Fibroblast of lung (primary cell): ENCODE measurements around the gene KIF20B. TPM values are rescaled to one million over a fixed set of nuclear protein-coding genes. Genes with fewer than 3 reads are reported as not detected.

Experiments
- DNase-seq, 2 donors: peaks; one replicate each; pipeline versions ENCODE4 v3.0.0 to v3.0.0-alpha.2; 2010; ENCODE audit warnings: low read depth in 2 of 2
- H2AFZ ChIP-seq: 2 replicates; pipeline ENCODE4 v1.5.1; 2012; ENCODE audit warnings: low read length, control low read depth, inconsistent platforms
- H3K27ac ChIP-seq: 2 replicates; pipeline ENCODE4 v1.5.1; 2011; ENCODE audit warnings: low read length, control low read depth; ENCODE audit not compliant: insufficient read depth
- H3K27me3 ChIP-seq: 2 replicates; pipeline ENCODE4 v1.5.1; 2011; ENCODE audit warnings: mild to moderate bottlenecking, low read length; ENCODE audit not compliant: control insufficient read depth, insufficient read depth
- H3K36me3 ChIP-seq: 2 replicates; pipeline ENCODE4 v1.5.1; 2011; ENCODE audit warnings: low read length; ENCODE audit not compliant: control insufficient read depth, insufficient read depth
- H3K4me1 ChIP-seq: 2 replicates; pipeline ENCODE4 v1.5.1; 2011; ENCODE audit warnings: low read length; ENCODE audit not compliant: control insufficient read depth, insufficient read depth; ENCODE audit errors: extremely low read depth
- H3K4me2 ChIP-seq: 2 replicates; pipeline ENCODE4 v1.5.1; 2011; ENCODE audit warnings: low read length, control low read depth; ENCODE audit not compliant: insufficient read depth; ENCODE audit errors: extremely low read depth
- H3K4me3 ChIP-seq, 4 experiments: fragments of 200-600 bp in 1 of 4; sonication (generic) in 1 of 4; replicated peaks in 1 of 4; 2 replicates each; pipeline ENCODE4 v1.5.1; 2011 to 2016; ENCODE audit warnings: low read length in 4 of 4, low read depth in 3 of 4, mild to moderate bottlenecking in 3 of 4, control low read depth in 2 of 4, inconsistent platforms in 1 of 4, mixed read lengths in 1 of 4; ENCODE audit not compliant: insufficient read depth in 1 of 4; ENCODE audit errors: control extremely low read depth in 1 of 4
- H3K79me2 ChIP-seq: 2 replicates; pipeline ENCODE4 v1.5.1; 2012; ENCODE audit warnings: mild to moderate bottlenecking, low read length, inconsistent platforms; ENCODE audit not compliant: control insufficient read depth, insufficient read depth
- H3K9ac ChIP-seq: 2 replicates; pipeline ENCODE4 v1.5.1; 2011; ENCODE audit warnings: mild to moderate bottlenecking, low read length, control low read depth; ENCODE audit not compliant: insufficient read depth
- H3K9me3 ChIP-seq: 2 replicates; pipeline ENCODE4 v1.5.1; 2012; ENCODE audit warnings: low read depth, low read length; ENCODE audit not compliant: control insufficient read depth, insufficient read depth
- H4K20me1 ChIP-seq: 2 replicates; pipeline ENCODE4 v1.5.1; 2011; ENCODE audit warnings: low read length; ENCODE audit not compliant: control insufficient read depth, insufficient read depth; ENCODE audit errors: extremely low read depth
- CTCF ChIP-seq, 2 donors: IDR thresholded peaks in 1 of 2; conservative IDR thresholded peaks in 1 of 2; 1 replicate in 1 of 2; 2 replicates in 1 of 2; pipeline ENCODE4 v1.5.1; 2011 to 2012; ENCODE audit warnings: low read length in 2 of 2, control low read depth in 1 of 2, inconsistent platforms in 1 of 2, low read depth in 1 of 2, mild to moderate bottlenecking in 1 of 2
- EZH2 ChIP-seq: IDR thresholded peaks from 2 replicates; pipeline ENCODE4 v1.5.1; 2012; ENCODE audit warnings: low read length, control low read depth, mild to moderate bottlenecking; ENCODE audit errors: missing control alignments
- polyA plus RNA-seq, 2 donors: library from polyadenylated mRNA; depleted of rRNA in 1 of 2; stranded (reverse) in 1 of 2; unstranded in 1 of 2; fragments of >200 nt; gene quantifications; 2 replicates each; pipeline ENCODE4 v1.2.1, GENCODE V29; 2011 to 2012; ENCODE audit warnings: missing spikeins in 1 of 2
- total RNA-seq: library from RNA; depleted of rRNA; stranded (reverse); fragments of >200 nt; gene quantifications from 2 replicates; pipeline ENCODE4 v1.2.1, GENCODE V29; 2014

Gene KIF20B
- total and polyA plus RNA-seq, 2 donors (not counting 1 experiment from before 2014, with no cell fraction given), result 5.6 to 9.2 TPM

GRCh38 chr10:89657302-89657701 is 44.1 kb upstream of the KIF20B start:
- no peak for DNase-seq
- no peak overlapping the region for H3K9ac ChIP-seq
- TF ChIP-seq EZH2 (no peak), CTCF (conservative IDR thresholded peaks at IDR 0.05 in 1 of 2, IDR thresholded peaks at IDR 0.05 in 1 of 2; ENCODE audit: low read depth in 1 of 2, low read length in 2 of 2) (no peak)
- H3K27me3 ChIP-seq, result no peaks in the 10 kb centered on the region
- no peak overlapping the region for H2AFZ ChIP-seq
- H3K4me1 ChIP-seq, result peaks cover 7% of the 10 kb centered on the region
- no peaks in the 10 kb centered on the region for H3K79me2 ChIP-seq
- no peak overlapping the region for H3K4me2 ChIP-seq
- no peaks in the 10 kb centered on the region for H4K20me1 ChIP-seq
- no peak overlapping the region for H3K27ac ChIP-seq
- no peak overlapping the region for H3K4me3 ChIP-seq
- no peaks in the 10 kb centered on the region for H3K36me3 ChIP-seq
- H3K9me3 ChIP-seq, result no peaks in the 10 kb centered on the region

GRCh38 chr10:89659143-89660131 is 42.0 kb upstream of the KIF20B start:
- Histone ChIP-seq H4K20me1 (no peaks in the 10 kb centered on the region), H2AFZ (peak overlapping the region; percentile 71), H3K4me3 (no peak overlapping the region), H3K36me3 (no peaks in the 10 kb centered on the region), H3K4me1 (peaks cover 7% of the 10 kb centered on the region), H3K4me2 (peak overlapping the region; percentile 73), H3K27me3 (no peaks in the 10 kb centered on the region), H3K79me2 (no peaks in the 10 kb centered on the region), H3K9me3 (no peaks in the 10 kb centered on the region), H3K27ac (peak overlapping the region; percentile 23), H3K9ac (no peak overlapping the region)
- no peak for TF ChIP-seq CTCF (conservative IDR thresholded peaks at IDR 0.05 in 1 of 2, IDR thresholded peaks at IDR 0.05 in 1 of 2; ENCODE audit: low read depth in 1 of 2, low read length in 2 of 2)
- TF ChIP-seq EZH2, result no peak
- peak; percentile 79 to 87 for DNase-seq

GRCh38 chr10:89662596-89662995 is 38.8 kb upstream of the KIF20B start:
- H3K36me3 ChIP-seq, result no peaks in the 10 kb centered on the region
- no peak for DNase-seq
- H4K20me1 ChIP-seq, result no peaks in the 10 kb centered on the region
- H2AFZ ChIP-seq, result no peak overlapping the region
- no peak for TF ChIP-seq EZH2
- TF ChIP-seq CTCF (conservative IDR thresholded peaks at IDR 0.05 in 1 of 2, IDR thresholded peaks at IDR 0.05 in 1 of 2; ENCODE audit: low read depth in 1 of 2, low read length in 2 of 2), result no peak
- H3K9ac ChIP-seq, result no peak overlapping the region
- no peak overlapping the region for H3K4me2 ChIP-seq
- peaks cover 7% of the 10 kb centered on the region for H3K4me1 ChIP-seq
- no peaks in the 10 kb centered on the region for H3K27me3 ChIP-seq
- H3K79me2 ChIP-seq, result no peaks in the 10 kb centered on the region
- no peaks in the 10 kb centered on the region for H3K9me3 ChIP-seq
- no peak overlapping the region for H3K27ac ChIP-seq
- H3K4me3 ChIP-seq, result no peak overlapping the region
